Ovary (tissue), 3 donors: ENCODE results near the gene RNF38.

Experiments used
- CTCF ChIP-seq, 3 donors: fragments of 450-650 bp in 2 of 3; fragments of 200-600 bp in 1 of 3; IDR thresholded peaks; one replicate each; pipeline versions ENCODE4 v1.5.1 to v1.8.0; 2016 to 2022; ENCODE audit warnings: antibody characterized with exemption in 3 of 3, mild to moderate bottlenecking in 1 of 3
- EP300 ChIP-seq: sonication (generic); formaldehyde crosslinking; IDR thresholded peaks from one replicate; pipeline ENCODE4 v1.6.1; 2017; ENCODE audit warnings: antibody characterized with exemption
- POLR2A ChIP-seq: fragments of 450-650 bp; IDR thresholded peaks from one replicate; pipeline ENCODE4 v1.6.1; 2017; ENCODE audit warnings: antibody characterized with exemption, mild to moderate bottlenecking, moderate library complexity
- donor health status: DM: no; HTN: no; CAD: no.

DNA sequence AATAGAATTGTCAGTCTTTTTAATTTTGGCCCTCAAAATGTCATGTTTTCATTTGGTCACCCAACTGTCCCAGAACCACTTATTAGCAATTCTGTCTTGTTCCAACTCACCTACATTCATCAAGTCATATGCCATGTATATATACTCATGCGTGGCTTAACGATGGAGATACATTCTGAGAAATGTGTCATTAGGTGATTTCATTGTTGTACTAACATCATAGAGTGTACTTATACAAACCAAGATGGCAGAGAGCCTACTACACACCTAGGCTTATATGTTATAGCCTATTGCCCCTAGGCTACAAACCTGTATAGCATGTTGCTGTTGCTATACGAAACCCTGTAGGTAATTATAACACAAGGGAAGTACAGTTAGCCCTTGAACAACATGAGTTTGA, 36.6 kb downstream of the RNF38 start:
- TF ChIP-seq CTCF (IDR thresholded peaks at IDR 0.05) (no peak), POLR2A (no peak), EP300 (no peak)
